Mucosa of rectum (tissue), 2 donors: Measurements from ENCODE around the gene WNK2.
A peak's percentile ranks its signal among the peaks of the same experiment; 100 is the strongest.

Experiments used
- H3K27ac ChIP-seq, 2 donors: one replicate each; pipeline ENCODE4 v1.7.0; 2013; ENCODE audit warnings: inconsistent platforms in 2 of 2, low read depth in 2 of 2, low read length in 2 of 2
- H3K27me3 ChIP-seq, 2 donors: one replicate each; pipeline ENCODE4 v1.7.0; 2013; ENCODE audit warnings: low read length in 2 of 2; ENCODE audit not compliant: control insufficient read depth in 2 of 2, insufficient read depth in 2 of 2
- H3K36me3 ChIP-seq, 2 donors: one replicate each; pipeline ENCODE4 v1.7.0; 2013; ENCODE audit warnings: low read length in 2 of 2; ENCODE audit not compliant: control insufficient read depth in 2 of 2, insufficient read depth in 2 of 2
- H3K4me1 ChIP-seq, 2 donors: one replicate each; pipeline ENCODE4 v1.7.0; 2013; ENCODE audit warnings: low read length in 2 of 2, mild to moderate bottlenecking in 1 of 2; ENCODE audit not compliant: control insufficient read depth in 2 of 2, insufficient read depth in 2 of 2
- H3K4me3 ChIP-seq, 2 donors: one replicate each; pipeline ENCODE4 v1.7.0; 2013; ENCODE audit warnings: low read length in 2 of 2
- H3K9ac ChIP-seq, 2 donors: one replicate each; pipeline ENCODE4 v1.7.0; 2013; ENCODE audit warnings: low read length in 2 of 2, low read depth in 1 of 2, mild to moderate bottlenecking in 1 of 2
- H3K9me3 ChIP-seq, 2 donors: one replicate each; pipeline ENCODE4 v1.7.0; 2013; ENCODE audit warnings: low read length in 2 of 2; ENCODE audit not compliant: control insufficient read depth in 2 of 2
- donor health status: healthy.
- donor health status: Normal muscosa, but diverticular disease.

WNK2 gene

GRCh38 chr9:93185266-93186214 is 1.6 kb downstream of the WNK2 start:
- Histone ChIP-seq H3K4me3 (peak overlapping the region; percentile 70 to 72), H3K27ac (peak overlapping the region; percentile 43 to 61), H3K9me3 (no peaks in the 10 kb centered on the region), H3K9ac (peak overlapping the region; percentile 53 to 77), H3K4me1 (peaks cover 29 to 44% of the 10 kb centered on the region in 2 donors), H3K27me3 (peaks cover 3 to 6% of the 10 kb centered on the region in 2 donors), H3K36me3 (peaks cover 0 to 3% of the 10 kb centered on the region in 2 donors)

DNA sequence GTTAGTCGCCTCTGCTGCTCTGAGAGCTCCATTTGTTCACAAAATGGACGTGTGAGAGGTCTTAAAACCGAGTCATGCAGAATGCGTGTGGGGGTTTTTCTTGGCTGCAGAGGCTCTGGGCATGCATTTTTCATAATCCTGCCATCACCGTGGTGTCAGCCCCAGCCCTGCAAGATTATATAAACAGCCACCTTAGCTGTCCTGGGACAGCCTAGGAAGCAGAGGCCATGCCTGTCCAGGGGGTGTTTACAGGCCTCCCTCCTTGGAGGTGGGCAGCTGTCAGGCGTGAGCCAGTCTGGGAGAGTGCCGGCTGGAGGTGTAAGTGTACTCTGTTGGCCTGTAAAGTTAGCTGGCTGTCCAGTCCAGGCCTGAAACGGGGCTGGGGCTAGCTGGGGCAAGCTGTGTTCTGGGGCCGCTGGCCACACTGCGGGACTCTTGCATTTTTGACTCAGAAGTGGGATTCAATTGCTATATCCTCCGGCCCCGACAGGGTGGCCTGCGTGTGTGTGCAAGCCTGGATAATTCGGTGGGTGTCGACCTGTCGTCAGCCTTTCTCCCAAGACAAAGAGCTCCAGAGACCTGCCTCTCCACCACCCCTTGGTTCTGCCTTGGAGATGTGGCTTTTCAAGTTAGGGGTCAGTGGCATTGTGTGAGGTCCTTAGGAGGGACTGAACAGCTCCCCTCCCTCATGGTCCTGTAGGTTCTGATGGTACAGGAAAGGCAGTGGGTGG is 2.4 kb downstream of the WNK2 start:
- H3K27me3 ChIP-seq = peaks cover 3 to 6% of the 10 kb centered on the region in 2 donors
- H3K27ac ChIP-seq = peak overlapping the region; percentile 43 to 61

DNA sequence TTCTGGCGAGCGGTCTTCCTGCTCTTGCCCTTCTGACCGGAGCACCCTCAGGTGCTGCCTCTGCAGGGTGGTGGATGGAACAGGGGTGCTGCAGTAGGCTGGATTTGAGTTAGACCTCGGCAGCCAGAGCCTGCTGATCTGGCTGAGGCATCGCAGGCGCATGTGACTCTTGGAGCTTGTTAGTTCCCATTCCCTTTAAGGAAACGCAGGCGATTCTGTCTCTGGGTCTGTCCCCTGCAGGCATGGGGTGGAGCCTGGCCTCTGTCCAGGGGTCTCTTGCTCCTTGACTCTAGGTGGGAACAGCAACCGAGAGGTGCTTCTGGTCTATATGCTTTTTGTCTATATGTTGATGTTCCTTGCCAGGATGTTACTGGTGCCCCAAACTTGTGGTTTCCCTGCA is 3.1 kb downstream of the WNK2 start:
- H3K4me3 ChIP-seq = peak overlapping the region; percentile 70 to 72
- H3K9me3 ChIP-seq = no peaks in the 10 kb centered on the region
- peak overlapping the region; percentile 43 to 61 for H3K27ac ChIP-seq
- H3K4me1 ChIP-seq = peaks cover 29 to 44% of the 10 kb centered on the region in 2 donors
- H3K27me3 ChIP-seq = peaks cover 3 to 6% of the 10 kb centered on the region in 2 donors
- H3K9ac ChIP-seq = peak overlapping the region; percentile 44 to 77
- peaks cover 0 to 3% of the 10 kb centered on the region in 2 donors for H3K36me3 ChIP-seq

More for the DNA sequence above, 2.4 kb downstream of the WNK2 start:
- H3K4me1 ChIP-seq = peaks cover 29 to 44% of the 10 kb centered on the region in 2 donors
- no peaks in the 10 kb centered on the region for H3K9me3 ChIP-seq
- peaks cover 0 to 3% of the 10 kb centered on the region in 2 donors for H3K36me3 ChIP-seq
- H3K9ac ChIP-seq = peak overlapping the region; percentile 53 to 77
- peak overlapping the region; percentile 70 to 72 for H3K4me3 ChIP-seq

GRCh38 chr9:93187574-93187973 is 3.6 kb downstream of the WNK2 start:
- peaks cover 3 to 6% of the 10 kb centered on the region in 2 donors for H3K27me3 ChIP-seq
- H3K4me1 ChIP-seq = peaks cover 25 to 48% of the 10 kb centered on the region in 2 donors
- H3K4me3 ChIP-seq = peak overlapping the region; percentile 5 to 72
- H3K27ac ChIP-seq = peak overlapping the region; percentile 52 to 61
- no peaks in the 10 kb centered on the region for H3K9me3 ChIP-seq
- H3K9ac ChIP-seq = peak overlapping the region; percentile 44 to 77
- H3K36me3 ChIP-seq = peaks cover 0 to 3% of the 10 kb centered on the region in 2 donors

DNA sequence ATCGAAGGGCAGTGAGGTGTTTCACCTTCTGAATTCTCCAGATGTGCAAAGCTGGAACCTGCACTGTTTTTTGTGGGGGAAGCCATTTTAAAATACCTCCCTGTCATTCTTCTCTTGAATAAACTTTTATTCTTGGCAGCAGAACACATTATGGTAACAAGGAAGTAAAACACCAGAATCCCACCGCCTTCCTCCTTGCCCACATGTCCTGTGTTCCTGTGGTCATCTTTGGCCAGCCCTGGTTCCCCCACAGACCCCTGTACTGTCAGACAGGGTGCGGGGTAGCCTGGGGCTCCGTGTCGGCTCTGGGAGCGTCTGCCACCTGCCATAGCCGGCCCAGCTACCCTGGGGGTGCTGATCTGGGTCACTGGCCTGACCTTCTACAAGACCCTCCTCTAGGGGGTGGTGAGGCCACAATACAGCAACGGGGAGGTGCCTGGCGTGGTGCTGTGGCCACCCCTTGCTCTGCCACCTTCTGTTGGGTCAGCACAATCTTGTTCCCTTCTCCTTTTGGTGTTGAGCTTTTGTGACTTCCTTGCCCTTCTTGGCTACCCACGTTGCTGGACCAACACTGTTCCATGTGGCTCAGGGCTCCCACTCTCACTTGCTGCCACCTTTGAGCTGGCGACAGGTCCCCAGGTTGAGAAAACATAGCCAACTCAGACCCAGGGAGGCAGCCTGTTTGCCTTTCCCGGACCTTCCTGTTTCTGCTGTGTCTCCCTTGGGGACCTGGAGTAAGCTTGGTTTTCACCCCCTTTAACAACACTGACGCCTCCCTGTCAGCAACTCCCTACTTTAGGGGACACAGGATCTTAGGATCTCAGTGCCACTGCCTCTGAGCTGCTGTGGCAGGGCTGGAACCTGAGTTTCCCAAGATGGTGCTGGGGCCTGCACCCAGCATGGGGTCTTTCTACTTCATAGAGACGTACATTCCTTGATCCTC is 4.8 kb downstream of the WNK2 start:
- H3K4me1 ChIP-seq = peaks cover 25 to 55% of the 10 kb centered on the region in 2 donors
- no peaks in the 10 kb centered on the region for H3K27me3 ChIP-seq
- peak overlapping the region; percentile 38 to 77 for H3K9ac ChIP-seq
- H3K27ac ChIP-seq = peak overlapping the region; percentile 53 to 58
- H3K4me3 ChIP-seq = no peak overlapping the region
- no peaks in the 10 kb centered on the region for H3K9me3 ChIP-seq
- peaks cover 0 to 3% of the 10 kb centered on the region in 2 donors for H3K36me3 ChIP-seq

GRCh38 chr9:93189369-93190132 is 5.6 kb downstream of the WNK2 start:
- peaks cover 25 to 63% of the 10 kb centered on the region in 2 donors for H3K4me1 ChIP-seq
- no peak overlapping the region for H3K4me3 ChIP-seq
- H3K9me3 ChIP-seq = no peaks in the 10 kb centered on the region
- no peaks in the 10 kb centered on the region for H3K27me3 ChIP-seq
- H3K36me3 ChIP-seq = peaks cover 0 to 3% of the 10 kb centered on the region in 2 donors
- H3K27ac ChIP-seq = peak overlapping the region in 1 of 2 donors; percentile 16
- no peak overlapping the region for H3K9ac ChIP-seq

DNA sequence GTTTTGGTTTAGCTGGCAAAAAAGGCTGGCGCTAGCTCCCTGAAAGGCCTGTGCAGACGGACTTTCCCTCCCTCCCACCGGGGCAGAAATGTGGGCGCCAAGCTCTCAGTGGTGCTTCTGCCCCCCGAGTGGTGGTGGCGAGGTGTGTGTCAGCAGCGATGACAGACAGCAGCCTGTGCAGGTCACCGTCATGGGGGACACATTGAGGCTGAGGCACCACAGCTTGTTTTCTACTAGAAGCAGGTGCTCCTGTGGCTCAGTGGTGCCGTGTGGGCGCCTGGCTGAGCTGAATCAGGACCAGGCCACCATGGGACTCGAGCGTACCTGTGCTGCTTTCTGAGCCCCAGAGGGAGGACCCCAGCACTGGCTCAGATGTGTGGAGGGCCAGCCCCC is 6.2 kb downstream of the WNK2 start:
- no peaks in the 10 kb centered on the region for H3K9me3 ChIP-seq
- no peaks in the 10 kb centered on the region for H3K27me3 ChIP-seq
- no peak overlapping the region for H3K9ac ChIP-seq
- peaks cover 0 to 3% of the 10 kb centered on the region in 2 donors for H3K36me3 ChIP-seq
- H3K4me3 ChIP-seq = no peak overlapping the region
- H3K27ac ChIP-seq = no peak overlapping the region
- peaks cover 25 to 67% of the 10 kb centered on the region in 2 donors for H3K4me1 ChIP-seq

DNA sequence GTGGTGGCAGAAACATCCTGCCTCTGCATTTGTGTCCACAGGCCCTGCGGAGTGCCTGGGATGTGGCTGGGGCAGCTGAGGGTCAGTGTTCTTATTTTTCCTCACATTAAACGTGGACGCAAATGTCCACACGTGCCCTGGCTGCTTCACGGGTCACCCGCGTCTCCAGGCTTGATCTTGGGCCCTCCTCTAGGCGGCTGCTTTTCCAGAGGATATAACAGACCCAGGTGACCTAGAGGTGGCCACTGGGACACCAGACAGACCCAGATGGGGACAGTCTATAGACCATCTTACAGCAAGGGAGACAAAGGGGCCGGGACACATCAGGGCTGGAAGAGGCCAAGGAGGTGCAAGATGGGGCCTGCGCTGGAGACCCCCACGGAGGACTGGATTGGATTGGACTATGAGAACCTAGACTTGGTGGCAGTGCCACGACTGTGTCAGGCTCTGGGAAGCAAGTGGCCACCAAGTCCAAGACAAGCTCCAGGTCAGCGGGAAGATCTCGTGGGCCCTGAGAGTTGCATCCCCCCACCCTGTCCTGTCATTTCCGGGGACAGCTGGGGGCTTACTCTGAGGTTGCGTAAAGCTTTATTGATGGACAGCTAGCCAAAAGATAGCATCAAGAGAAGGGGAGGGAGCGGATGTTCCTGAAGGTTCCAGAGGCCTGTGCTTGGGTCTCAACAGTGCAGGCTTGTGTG is 6.9 kb downstream of the WNK2 start:
- Histone ChIP-seq H3K4me1 (peaks cover 22 to 65% of the 10 kb centered on the region in 2 donors), H3K9ac (no peak overlapping the region), H3K9me3 (no peaks in the 10 kb centered on the region), H3K36me3 (peaks cover 0 to 3% of the 10 kb centered on the region in 2 donors), H3K27me3 (no peaks in the 10 kb centered on the region), H3K27ac (no peak overlapping the region), H3K4me3 (no peak overlapping the region)
